ENCODE results near the gene EXOC3.
"Not testable (repeated sequence)": the region's sequence is repeated elsewhere in the genome, so short reads cannot be mapped to it uniquely, and the experiment has no call there.

EXOC3 gene

DNA sequence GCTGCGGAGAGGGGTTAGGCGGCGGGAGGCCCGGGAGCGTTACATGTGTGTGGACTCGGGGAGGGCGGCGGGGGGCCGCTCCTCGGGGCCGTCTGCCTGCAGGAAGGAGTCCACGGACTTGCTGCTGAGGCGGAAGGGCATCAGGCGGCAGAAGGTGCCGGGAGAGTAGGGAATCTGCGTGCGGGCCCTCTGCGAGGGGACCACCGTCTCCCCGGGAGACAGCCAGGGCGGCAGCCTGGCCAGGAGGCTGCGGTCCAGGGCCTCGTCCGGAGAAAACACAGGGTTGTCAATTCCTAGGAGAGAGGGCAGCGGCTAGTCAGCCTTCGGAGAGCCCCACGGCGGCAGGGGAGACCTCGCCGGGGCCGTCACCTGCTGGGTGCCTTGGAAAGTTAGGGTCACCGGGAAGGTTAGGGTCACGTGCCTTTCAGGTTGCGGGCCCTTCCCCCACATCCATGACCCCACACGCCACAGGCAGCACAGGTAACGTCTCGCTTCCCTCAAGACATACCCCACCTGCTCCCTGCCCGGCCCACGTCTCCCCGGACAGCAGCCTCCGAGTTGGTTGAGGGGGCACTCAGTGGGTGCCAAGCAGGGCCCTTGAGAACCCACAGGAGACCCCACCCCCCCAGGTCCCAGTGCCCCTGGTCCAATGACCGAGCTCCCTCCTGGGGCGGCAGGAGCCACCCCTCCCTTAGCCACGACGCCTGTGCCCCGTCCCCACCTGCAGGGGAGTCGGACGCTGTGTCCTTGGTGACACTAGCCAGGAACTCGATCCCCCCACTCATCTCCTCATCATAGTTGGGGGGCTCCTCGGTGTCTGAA lies 32.1 kb downstream of the EXOC3 start:
- no peak for DNase-seq

DNA sequence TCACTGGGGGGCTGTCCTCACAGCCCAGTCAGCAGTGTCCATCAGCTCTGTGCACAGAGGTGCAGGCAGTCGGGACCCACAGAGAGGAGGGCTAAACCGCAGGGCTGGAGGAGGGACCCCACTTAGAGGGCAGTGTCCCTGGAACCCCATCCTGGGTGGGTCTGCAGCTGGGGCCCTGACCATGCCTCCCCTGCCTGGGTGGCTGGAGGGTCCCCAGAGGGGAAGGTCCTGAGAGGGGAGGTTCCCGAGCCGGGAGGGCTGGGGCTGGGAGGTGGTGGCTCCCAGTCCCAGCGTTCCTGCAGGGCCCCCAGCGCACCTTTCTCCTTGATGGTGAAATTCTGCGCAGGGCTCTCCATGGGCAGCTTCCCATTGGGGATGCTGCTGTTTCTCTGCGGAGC lies 32.7 kb downstream of the EXOC3 start:
- DNase-seq, result no peak

DNA sequence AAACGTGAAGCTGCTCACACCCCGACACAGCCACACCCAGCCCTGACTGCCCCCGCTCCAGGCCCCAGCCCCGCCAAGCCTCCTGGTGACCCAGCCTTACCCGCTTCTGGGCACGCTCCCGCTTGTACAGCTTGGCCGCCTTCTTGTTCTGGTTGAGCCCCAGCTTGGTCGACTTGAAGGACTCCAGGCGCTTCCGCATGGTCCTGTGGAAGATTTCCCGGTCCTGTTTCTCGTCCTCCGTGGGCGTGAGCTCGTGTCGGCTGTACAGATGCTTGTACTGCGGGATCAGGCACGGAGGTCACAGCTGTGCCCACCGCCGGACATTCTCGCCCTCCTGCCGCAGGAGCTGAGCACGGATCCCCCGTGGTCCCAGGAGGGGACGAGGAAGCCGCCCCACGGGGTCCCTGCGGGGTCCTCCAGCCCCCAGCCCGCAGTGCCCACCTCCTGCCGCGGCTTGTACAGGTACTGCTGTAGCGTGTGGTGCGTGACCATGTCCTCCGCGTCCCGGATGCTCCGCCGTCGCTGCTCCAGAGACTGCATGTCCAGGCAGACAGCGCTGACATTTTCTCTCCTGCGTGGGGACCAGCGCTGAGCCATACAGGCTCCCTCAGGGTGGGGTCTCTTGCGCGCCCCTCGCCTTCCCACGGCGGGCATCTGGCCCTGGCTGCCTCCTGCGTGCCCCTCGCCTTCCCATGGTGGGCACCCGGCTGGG lies 33.3 kb downstream of the EXOC3 start:
- no peak for DNase-seq

DNA sequence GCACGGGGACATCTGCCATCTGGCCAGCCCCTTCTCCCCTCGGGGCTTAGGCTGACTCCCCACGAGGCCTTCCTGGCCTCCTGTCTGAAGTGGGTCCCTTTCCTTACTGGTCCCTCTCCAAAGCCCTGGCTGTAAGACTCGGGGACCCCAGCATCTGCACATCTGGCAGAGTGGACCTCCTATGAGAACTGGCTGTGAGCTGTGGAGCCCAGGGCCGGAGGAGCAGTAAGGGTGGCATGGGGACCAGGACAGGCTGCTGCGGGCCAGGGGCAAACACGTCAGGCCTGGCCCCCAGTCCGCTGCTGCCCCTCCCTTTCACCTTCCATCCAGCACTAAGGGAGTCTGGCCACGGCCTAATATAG lies 33.8 kb downstream of the EXOC3 start:
- no peak for DNase-seq

DNA sequence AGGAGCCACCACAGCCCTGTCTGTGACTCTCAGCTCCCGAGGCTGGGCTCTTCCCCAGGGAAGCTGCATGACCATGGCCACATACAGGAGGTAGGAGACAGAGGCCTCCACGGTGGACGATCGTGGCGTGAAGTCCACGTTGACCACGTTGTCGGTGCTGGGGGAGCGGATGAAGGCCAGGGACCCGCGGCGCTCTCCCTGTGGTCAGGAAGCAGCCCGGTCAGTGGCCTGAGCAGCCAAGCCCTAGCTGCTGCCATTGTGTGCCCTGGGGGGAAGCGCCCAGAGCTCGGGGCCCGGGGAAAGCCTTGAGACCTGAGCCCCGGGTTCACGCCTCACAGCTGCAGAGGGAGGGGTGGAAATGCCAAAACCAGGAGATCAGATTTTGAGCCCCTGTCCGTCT lies 34.3 kb downstream of the EXOC3 start:
- DNase-seq, result no peak

DNA sequence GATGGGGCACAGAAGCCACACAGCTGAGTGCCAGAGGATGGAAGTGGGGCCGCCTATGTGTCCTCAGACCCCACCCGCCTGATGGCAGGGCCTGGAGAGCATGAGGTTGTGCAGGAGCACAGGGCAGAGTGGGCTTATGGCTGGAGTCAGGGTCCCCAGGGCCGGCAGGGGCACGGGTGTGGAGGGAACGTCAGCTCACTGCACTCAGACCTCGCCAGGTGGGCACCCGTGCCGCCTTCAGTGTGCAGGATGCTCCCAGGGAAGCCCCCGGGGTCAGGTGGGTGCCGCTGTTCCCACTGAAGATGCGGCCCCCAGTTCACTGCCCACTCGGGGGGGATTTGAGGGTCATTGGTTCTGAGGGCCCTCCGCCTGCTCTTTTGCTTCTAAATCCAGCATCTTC lies 34.9 kb downstream of the EXOC3 start:
- DNase-seq, result no peak

DNA sequence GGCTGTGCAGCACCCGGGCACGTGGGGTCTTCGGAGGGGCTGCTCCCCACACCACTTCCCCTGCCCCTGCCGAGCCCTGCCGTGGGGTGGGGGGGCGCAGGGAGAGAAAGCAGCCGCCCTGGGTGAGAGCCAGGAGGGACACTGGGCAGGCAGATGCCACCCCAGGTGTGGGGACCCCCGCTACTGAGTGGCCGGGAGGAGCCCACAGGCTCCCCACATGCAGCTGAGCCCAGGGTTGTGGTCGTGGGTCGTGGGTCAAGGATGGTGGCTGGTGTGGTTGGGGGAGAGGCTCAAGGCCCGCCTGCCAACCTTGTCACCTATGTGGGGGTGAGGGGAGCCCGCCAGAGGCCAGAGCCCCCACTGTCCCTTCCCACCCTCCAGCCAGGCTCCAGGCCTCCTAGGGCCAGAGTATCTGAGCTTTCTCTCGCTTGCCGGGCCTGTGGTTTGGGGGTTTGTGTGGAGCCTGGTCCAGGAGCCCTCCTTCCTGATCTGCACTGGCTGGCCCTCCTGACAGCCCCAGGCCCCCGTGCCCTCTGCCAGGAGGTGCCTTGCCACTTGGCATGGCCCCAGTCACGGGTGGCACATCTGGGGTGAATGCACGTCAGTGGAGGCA lies 35.5 kb downstream of the EXOC3 start:
- DNase-seq, result no peak

DNA sequence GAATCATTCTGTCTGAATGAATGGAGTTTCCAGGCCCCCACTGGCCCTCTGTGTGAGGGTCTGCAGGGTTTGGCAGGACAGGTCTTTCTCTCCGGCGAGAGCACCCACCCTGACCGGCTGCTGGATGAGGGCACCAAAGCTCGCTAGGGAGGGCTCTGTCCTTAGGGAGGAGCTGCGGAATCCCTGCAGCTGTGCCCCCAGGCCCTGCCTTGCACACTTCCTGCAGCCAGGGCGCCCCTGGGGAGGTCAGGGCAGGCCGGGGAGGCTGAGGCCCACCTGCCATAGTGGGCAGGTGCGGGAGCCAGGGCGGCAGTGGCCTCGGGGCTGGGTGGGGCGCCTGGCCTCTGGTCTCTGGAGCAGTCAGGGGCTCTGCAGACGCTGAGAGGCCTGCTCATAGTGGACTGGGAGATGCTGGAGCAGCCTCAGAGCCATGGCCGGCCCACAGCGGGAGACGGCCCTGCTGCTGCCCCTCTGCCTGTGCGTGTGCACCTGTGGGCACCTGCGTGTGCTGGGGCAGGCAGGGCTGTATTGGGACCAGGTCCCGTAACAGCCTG lies 36.1 kb downstream of the EXOC3 start:
- DNase-seq, result no peak

DNA sequence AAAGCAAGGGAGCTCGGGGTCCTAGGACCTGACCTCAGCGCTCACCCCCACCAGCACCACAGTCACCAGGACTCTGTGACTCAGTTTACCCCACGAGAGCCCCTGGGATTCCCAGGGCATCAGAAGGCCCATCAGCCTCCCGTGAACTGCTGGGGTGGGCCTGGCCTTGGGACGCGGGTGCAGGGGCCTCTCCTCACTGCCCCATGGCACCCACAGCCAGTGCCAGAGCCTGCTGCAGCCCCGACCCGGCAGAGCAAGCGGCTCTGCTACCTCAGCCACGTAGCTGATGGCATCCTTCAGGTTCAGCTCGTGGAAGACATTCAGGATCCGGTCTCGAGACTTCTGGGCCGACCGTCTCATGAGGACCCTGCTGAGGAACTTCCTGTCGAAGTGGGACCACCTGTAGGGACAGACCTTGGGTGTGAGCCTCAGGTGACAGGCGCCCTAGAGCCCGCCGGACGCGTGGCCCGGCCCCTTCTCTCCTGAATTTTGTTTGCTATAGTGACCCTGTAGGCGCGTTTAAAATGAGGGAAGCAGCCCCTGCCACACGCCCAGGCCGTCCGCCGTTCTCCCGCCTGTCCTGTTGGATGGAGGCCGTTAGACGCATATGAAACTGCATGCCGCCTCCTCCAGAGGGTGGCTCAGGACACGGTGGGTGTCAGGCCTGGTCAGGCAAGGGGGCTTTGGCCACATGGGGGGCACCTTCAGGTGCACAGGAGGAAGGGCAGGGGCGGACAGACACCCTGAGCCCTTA lies 36.8 kb downstream of the EXOC3 start:
- no peak for DNase-seq

DNA sequence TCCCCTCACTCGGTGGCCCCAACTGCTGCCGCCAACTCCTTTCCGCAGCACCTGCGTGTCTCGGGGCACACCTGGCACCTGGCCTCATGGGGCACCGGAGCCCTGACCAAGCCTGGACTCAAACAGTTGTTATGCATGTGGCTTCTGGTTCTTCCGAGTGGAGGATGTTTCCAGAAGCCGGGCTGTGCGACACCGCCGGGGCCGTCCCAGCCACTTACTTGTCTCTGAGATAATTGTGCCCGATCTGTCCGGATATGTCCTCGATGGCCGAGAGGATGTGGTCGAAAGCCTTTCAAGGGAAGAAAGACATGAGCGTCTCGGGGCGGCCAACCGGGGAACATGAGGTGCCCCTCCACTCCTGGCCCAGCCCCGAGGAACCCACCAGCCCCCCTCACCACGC lies 38.4 kb downstream of the EXOC3 start:
- no peak for DNase-seq

DNA sequence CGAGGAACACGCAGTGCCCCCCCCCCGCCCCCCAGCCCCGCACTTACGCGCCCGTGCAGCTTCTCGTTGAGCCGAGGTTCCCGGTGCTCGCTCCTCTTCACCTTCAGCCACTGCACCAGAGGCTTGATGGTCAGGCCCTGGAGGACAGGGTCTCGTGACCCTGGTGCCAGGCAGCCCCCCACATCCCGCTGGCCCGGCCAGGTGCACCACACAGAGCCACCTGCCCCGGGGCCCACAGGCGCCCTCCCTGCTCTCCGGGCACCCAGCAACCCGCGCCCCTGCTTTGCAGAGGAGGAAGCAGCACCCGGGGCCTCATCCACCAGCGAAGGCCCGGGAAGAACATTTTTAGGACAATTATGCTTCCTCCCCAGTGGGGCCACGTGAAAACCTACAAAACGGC lies 39.0 kb downstream of the EXOC3 start:
- no peak for DNase-seq

DNA sequence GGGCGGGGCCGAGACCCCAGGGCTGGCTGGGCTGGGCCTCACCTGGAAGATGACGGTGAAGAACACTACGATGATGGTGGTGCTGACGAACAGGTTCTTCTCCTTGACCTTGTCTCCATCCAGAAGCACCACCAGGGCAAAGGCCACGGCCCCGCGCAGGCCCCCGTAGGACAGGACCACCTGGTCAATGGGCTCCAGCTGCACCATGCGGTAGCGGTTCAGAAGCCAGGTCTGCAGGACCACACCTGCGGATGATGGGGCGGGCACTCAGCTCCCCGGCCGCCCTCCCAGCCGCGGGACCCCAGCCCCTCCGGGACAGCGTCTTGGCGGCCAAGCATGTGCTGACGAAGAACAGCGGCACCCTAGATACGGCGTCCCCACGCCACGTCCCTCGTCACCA lies 39.5 kb downstream of the EXOC3 start:
- DNase-seq, result no peak

DNA sequence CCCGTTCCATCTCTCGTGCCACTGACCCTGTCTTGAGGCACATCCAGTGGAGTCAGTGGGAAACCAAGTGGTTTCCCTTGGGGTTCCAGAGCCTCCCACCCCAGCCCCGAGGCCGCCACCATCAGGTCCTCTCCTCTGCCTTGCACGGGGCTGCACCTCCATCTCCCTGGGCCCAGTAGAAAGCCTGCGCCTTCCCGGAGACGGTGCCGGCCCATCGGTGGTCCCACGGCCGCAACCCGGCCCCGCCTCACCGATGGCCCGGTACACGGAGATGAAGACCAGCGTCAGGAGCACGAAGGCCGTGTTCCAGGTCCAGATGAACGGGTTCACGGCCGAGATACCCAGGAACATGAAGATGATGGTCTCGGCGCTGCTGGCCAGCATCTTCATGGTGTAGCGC lies 40.0 kb downstream of the EXOC3 start:
- DNase-seq, result no peak

DNA sequence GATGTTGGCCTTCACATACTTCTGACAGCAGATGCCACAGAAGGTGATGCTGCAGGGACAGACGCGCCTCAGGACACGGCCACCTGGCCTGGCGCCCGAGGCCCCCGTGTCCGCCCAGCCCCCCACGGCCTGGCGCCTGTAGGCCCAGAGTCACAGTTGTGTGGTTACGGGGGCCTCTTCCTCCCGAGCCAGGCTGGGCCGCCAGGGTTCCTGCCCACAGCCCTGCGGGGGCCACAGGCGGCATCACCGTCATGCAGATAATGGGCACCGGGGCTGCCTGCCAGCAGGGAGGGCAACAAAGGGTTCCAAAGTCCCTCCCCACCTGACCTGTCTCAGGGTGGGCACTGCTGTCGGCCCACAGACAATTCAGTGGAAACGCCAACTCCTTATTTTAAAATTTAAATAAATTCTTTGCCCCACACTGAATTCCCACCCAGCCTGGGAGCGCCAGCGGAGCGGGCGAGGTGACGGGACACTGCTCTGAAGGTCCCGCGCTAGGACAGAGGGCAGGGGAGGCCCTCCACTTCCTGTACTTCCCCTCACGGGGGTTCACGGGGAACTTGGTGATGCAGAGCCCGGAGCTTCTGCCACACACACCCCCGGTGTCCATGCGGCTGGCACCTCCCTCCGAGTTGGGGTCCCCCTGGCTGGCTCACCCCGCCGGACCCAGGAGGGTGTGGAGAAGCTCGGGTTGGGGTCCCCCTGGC lies 40.6 kb downstream of the EXOC3 start:
- DNase-seq, result no peak

DNA sequence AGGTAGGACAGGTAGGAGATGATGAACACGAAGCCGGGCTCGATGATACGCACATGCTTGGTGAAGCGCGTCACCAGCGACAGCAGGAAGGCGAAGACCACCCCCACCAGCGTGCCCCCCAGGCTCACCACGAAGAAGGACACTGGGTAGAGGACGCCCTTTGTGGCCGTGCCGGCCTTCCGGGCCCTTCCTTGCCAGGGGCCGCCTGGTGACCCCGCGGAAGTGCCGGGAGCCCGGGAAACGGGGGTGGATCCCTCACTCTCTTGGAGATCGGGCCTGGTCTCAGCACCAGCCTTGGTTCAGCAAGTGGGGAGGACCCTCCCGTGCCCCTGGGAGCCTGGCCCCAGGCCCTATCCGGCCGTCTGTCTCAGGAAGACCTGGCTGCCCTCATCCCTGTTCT lies 41.6 kb downstream of the EXOC3 start:
- no peak for DNase-seq

DNA sequence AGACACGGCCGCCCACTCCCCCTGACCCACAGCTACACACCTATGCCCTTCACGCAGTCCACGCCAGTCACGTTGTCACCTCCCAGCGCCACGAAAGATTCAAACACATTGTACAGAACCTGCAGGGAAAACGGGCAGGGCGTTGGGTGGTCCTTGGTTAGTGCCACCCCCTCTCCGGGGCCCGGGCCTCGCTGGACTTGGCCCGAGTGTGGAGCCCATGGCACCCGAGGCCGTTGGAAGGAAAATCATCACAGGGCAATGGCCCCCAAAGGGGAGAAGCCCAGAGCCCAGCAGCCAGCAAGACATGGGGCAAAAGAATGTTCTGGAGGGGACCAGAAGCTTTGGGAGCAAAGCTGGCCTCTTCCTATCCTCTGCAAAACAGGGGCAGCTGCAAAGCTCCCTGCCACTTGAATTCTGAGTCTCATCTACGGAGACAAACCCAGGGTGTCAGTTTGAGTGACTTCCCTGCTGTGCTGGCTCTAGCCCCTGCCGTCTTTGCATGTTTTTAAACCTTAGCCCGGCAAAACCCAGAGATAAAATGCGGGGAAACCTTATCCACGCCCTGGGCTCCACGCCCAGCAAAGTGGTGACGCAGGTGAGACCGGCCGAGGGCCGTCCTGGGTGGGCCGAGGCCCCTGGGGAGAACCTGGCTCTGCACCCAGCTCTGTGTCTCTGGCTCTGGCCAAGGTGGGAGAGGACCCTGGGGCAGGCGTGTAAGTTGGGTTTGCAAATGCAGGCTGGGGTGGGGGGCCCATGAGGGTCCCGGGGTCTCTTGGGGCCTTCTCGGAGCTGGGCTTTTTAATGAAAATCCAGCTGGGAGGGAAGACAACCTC lies 42.4 kb downstream of the EXOC3 start:
- no peak for DNase-seq

DNA sequence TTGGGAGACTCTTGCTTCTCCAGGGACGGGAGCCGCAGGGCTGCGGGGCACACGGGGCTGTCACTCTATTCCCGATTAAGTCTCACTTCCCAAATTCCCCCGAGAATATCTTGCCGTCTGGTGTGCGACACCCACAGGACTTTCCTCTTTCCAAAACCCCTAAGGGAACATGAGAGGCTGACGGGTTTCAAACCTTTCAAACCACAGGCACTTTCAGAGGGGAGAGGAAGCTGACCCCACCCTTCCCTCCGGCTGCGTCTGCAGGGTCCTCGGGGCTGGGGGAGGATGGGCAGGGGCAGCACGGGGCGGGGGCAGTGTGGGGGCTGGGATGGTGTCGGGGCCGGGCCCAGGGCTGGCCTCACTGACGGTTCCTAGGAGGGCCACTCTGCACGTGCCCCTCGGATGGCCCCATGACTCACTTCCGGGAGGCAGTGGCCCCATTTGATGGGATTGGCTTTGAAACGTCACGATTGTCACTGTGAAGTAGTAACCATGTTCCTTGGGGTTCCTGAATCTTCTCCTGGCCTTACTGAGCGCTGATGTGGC lies 43.0 kb downstream of the EXOC3 start:
- DNase-seq, result no peak

DNA sequence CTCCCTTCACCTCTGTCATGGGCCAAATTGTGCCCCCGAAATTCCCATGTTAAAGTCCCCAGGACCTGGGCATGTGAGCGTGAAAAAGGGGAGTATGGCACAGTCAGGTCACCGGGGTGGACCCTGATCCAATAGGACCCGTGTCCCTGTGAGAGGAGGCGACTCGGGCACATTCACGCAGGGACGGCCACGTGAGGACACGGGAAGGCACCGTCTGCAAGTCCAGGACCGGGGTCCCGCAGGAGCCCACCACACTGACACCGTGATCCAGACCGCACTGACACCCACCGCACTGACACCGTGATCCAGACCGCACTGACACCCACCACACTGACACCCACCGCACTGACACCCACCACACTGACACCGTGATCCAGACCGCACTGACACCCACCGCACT lies 43.6 kb downstream of the EXOC3 start:
- not testable (repeated sequence) for DNase-seq

DNA sequence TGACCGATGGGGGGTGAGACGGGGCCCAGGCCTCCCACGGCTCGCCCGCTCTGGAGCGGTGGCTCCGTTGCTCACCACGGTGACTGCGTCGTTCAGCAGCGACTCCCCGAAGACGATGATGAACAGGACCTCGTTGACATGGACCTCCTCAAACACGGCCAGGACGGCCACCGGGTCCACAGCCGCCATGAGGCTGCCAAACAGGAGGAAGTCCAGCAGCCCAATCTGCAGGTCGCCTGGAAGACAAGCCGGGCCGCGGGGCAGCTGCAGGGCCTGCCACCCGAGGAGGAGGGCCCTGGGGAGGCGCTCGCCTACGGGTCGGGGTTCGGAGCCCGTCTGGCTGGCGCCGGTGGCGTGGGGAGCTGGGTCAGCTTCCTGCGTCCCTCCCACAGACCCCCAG lies 45.3 kb downstream of the EXOC3 start:
- DNase-seq, result no peak

DNA sequence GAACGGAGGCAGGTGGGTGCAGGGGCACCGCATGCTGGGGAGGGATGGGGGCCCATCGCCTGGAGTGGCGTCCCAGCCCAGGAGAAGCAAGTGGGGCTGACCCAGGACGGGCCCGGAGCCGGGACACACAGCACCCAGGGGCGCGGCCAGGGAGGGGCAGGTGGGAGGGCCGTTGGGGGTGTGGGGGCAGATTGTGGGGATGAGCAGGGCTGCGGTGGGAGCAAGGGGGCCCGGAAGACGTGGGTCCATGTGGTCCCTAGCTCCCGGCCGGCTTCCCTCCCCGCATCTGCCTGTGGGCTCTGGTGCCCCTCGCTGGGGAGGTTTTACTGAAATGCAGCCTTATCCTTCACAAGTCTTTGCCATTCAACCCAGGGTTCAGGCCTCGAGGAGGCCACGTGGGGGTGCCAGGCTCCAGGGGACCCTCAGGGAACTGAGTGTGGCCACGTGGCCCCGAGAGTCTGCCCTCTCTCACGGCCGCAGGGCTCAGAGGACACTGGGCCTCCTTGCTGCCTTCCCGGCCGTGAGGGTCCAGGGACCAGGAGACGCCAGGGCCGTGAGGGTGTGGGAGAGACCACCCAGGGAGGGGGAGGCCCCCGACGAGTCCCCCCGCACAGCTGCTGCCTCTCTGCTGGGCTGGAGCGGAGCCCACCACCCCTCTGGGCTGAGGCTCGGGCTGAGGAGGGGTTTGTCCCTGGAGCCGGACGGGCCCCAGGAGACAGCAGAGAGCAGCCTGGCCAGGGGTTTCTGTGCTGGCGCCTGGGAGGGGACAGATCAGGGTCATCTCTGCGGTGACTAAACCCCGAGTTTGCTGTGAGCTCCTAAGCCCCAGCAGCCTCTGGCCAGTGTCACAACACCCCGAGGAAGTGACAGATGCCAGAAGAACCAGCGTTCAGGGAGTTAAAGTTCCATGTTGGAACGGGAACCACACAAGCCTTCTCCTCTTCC lies 46.0 kb downstream of the EXOC3 start:
- no peak for DNase-seq

Measured in DMS153 (cell line).